ENCODE measurements around the gene DNAJC16.

The DNAJC16 gene

DNA sequence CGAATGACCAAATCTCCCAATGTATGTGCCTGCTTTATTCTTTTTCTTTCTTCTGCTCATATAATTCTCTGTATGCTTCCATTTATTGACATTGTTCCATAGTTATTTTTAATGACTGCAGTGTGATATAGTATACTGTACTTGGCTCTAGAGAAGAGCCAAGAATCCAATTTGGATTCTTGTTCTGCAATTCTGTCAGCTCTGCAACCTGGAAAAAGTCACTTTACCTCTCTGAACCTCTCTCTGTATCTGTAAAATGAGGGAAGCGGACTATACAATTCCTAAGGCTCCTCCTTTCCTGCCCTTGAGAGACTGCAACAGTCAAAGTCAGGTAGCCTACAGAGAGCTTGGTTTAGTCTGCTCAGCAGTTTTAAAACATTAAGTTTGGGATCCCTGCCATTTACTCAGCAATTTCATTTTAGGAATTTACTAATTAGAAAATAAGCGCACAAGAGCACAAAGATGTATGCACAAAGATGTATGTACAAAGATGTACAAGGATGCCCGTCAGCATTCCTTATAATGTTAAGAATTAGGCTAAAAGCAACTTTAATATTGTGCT lies 14.7 kb downstream of the DNAJC16 start:
- DNase-seq: no peak

DNA sequence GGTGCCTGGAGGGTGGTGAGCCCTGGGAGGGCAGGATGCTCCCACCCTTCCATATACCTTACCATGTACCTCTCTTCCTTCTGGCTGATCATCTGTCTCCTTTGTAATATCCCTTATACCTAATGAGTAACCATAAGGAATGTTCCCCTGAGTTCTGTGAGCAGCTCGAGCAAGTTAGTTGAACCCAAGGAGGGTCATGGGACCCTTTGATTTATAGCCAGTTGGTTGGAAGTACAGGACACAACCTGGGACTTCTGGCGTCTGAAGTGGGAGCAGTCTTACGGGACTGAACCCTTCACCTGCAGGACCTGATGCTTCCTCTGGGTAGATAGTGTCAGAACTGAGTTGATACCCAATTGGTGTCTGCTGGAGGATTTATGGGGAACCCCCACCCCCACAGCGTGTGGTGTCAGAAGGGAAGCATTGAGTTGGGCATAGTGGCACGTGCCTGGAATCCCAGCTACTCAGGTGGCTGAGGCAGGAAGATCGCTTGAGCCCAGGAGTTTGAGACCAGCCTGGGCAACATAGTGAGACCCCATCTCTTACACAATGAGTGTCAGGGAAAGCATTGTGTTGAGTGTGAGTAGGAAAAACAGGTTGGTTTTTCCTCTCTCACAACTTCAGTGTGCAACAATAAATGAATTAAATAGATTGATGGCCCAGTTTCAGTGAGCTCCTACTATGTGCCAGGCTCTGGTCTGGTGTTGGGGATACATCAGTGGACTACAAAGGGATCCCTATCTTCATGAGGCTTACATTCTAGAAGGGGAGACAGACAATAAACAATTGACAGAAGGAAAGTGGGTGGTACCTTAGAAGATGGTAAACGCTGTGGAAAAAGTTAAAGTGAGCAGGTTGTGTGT lies 16.0 kb downstream of the DNAJC16 start:
- DNase-seq: no peak

DNA sequence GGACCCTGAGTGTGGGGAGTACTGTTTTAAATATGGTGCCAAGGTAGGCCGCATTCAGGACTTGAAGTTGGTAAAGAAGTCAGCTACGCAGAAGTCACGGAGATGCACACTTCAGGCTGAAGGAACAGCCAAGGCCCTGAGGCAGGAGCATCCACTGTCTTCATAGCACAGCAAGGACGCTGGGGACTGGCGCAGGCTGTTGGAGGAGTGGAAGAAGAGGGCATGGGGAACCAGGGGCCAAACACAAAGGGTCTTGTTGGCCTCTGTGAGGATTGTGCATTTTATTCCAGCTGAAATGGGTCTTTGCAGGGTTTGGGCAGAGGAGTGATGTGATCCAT lies 16.6 kb downstream of the DNAJC16 start:
- DNase-seq: no peak

DNA sequence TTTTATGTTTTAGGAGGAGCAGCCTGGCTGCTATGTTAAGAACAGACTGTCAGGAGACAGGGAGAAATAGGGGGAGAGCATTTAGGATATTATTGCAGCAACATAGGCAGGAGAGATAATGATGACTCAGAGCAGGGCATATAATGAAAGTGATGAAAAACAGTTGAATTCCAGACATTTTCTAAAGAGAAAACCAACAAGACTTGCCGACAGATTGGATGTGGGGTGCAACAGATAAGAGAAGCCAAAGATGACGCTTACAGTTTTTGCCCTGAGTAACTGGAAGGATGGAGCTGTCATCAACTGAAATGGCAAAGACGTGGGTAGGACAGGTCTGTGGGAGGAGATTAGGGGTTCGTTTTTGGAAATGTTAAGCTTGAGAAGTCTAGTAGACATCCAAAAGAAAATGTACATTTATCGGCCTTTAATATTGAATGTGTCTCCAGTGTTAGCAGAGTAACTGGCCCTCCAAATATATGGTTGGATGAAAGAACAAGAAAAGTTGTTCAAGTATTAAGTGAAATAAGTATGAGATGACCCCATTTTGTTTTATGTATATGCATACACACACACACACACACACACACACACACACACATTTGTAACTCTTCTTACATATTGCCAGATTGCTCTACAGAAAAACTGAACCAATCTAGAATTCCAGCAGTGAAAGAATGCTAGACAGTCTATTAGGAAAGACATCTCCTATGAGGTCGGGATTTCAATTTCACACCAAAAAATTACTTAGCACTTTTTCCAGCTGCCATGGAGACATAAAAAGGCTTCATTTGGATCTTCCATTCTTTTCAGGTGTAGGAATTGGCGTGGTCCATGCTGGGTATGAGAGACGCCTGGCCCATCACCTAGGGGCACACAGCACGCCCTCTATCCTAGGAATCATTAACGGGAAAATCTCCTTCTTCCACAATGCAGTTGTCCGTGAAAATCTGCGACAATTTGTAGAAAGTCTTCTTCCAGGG lies 17.2 kb downstream of the DNAJC16 start:
- no peak for DNase-seq

DNA sequence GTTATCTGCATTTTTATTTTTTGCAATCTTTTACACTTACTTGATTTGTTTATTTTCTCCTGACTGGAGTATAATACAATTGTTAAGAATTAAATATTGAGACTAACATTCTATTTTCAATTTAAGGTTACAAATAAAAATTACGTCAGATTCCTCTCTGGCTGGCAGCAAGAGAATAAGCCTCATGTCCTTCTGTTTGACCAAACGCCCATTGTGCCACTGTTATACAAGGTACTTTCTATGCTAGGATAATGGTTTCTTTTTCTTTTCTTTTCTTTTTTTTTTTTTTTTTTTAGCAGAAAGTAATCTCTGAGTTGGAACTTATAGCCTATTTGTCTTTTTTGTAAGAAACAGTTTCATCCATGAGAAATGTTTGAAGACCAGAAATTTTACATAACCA lies 20.0 kb downstream of the DNAJC16 start:
- no peak for DNase-seq

DNA sequence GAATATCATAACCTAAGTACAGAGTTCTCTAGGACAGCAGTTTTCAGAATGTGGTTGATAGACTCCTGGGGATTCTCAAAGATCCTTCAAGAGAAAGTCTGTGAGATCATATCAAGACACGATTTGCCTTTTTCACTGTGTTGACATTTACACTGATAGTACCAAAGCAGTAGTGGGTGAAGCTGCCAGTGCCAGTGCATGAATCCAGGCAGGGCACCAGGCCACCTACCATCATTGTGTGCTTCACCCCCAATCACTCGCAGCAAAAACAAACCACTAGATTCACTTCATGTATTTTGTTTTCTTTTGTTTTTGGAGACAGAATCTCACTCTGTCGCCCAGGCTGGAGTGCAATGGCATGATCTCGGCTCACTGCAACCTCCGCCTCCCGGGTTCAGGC lies 23.9 kb downstream of the DNAJC16 start:
- DNase-seq: no peak

DNA sequence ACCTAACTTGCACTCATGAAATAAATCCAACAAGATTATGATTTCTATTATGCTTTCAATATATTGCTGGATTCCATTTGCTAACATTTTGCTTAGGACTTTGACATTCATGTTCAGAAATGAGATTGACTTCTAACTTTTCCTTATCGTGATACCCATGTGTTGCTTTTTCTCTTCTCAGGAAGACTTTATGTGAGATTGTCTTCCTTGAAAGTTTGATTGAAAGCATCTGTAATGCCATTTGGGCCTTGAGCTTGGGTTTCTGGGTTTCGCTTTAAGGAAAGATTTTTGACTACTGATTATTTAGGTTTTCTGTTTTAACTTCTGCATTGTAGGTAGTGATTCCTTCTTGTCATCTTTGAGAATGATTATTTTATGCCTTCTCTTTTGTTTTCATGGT lies 30.4 kb downstream of the DNAJC16 start:
- no peak for DNase-seq

DNA sequence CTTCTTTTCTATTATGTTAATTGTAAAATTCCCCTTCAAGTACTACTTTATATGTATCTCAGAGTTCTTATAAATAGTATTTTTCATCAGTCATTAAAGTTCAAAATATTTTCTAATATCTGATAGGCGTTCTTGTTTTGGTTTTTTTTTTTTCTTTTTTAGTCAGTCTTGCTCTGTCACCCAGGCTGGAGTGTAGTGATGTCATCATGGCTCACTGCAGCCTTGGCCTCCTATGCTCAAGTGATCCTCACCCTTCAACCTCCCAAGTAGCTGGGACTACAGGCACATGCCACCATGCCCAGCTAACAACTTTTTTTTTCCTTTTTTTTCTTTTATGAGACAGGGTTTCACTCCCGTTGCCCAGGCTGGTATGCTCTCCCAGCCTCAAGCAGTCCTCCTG lies 30.9 kb downstream of the DNAJC16 start:
- no peak for DNase-seq

DNA sequence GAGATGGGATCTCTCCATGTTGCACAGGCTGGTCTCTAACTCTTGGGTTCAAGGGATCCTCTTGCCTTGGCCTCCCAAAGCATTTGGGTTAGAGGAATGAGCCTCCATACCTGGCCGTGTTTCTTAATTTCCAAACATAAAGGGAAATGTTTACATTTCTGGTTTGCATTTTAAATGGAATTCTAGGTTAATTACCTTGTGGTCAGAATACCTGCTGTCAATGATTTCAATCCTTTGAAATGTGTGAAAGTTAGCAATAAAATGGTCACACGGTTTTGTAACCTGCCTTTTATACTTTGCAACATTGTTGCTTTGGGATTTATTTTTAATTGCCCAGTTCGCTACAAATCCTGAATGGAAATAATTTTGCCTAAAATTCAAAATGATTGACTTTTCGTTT lies 31.9 kb downstream of the DNAJC16 start:
- no peak for DNase-seq

DNA sequence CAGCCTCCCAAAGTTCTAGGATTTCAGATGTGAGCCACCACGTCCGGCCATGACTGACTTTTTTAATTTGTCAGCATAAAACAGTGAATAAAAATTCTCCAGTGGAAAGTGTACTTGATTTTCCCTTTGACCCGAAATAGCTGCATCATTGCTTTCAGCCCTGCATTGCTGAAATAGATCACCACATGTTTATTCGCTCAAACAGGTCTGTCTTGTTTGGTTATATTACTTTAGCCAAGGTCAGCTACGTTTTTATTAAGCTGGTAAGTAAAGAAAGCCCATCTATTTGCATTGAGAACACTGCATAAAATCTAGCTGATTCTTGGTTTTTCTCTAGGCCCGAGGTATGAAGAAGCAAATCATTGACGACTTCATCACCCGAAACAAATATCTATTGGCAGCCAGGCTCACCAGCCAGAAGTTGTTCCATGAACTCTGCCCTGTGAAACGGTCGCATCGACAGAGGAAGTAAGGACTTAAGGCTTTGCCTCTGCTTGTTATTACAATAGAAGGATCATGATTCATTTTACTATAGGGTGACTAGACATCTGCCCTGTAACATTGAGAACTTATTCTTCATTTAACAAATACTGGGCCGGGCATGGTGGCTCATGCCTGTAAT lies 32.7 kb downstream of the DNAJC16 start:
- no peak for DNase-seq

DNA sequence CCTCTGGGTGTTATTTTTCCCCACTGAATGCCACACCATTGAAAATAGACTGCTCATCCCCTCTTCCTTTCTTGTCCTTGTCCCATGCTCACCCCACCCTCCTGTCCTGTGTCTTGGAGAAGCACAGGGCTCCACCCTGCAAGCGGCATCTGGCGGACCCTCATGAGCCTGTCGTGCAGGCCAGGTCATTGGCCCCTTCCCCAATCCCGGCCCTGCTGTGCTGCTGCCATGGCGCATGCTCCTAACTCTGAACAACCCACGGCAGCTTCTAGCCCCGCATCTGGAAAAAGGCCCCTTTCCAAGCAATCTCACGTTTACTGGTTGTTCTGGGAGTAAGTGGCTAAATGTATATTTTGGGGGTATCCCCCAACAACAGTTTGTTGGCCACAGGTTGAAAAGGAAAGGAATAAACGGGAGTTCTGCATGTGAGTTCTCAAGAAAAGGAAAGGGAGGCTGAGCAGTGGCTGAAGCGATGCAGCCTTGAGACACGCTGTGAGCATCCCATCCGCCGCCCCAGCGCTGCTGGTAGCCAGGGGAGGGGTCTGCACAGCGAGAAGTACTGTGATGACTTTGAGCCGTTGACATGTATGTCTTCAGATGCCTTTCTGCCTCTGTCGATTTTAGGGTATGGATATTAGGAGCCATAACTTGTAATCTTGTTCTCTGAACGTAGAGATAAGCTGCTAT lies 41.9 kb downstream of the DNAJC16 start:
- DNase-seq: no peak

DNA sequence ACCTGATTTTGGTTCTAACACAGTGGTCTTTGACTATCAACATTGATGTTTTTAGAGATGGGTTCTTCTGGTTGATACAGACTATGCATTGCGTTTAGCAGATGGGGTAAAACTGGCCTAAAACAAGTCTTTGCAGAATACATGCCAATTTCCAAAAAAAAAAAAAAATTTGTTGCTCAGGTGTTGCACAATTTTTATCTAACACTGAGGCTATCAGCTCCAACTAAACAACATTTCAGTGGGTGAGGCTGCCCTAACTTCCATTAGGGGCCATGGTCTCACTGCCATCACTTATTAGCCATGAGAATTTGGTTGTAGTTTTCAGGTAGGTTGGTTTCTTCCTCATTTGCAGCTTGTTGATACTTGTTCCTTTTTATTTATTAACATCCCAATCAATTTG lies 44.2 kb downstream of the DNAJC16 start:
- no peak for DNase-seq

DNA sequence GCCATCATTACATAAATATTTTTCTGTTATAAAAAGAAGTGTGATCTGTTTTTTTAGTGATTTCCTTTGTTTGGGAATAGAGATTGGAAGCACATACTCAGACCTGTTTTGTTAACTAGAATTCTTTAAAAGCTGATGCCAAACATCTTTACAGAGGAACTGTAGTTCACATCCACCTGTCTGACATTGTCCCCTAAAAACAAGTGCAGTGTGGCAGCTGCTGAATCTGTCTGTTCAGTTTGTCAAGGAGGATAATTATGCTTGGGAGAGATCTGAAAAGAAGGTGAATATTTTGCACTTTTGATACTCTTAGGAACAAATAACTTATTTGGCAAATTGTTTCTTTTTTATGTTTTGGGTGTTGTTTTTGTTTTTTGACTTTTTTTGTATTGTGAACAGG lies 44.6 kb downstream of the DNAJC16 start:
- no peak for DNase-seq

DNA sequence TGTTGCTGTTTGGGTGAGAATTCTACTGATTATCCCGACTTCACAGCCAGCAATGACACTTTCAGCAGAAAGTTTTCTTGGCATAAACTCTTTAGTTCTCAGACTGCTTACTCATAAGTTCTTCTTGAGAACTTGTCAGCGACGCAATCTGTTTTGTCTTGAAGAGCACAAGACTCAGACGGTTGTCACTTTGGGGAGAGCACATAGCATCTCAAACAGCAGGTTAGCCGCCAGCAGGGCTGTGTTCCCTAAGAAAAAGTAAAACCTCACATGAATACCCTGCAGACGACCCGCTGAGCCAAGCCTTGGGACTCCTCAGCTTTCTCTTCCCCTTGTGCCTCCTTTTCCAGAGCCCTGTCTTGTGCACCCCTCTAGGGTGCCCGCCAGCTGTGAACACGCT lies 46.8 kb downstream of the DNAJC16 start:
- no peak for DNase-seq

DNA sequence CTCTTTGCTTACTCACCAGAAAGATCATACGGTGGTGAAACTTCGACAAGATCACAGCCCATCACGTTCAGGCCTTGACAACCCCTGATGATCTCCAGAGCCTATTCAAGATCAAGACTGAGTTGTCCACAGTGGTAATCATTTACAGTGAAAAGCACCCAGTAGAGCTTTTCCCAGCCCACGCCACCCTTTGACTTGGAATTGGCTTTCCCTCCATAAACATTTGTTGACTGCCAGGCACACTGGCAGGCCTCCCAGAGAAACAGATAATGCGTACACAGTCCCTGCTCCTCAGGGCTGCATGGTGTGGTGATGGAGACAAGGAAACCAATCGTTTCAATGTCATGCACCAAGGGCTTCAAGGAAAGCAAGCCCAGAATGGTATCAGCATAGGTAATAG lies 48.1 kb downstream of the DNAJC16 start:
- no peak for DNase-seq

DNA sequence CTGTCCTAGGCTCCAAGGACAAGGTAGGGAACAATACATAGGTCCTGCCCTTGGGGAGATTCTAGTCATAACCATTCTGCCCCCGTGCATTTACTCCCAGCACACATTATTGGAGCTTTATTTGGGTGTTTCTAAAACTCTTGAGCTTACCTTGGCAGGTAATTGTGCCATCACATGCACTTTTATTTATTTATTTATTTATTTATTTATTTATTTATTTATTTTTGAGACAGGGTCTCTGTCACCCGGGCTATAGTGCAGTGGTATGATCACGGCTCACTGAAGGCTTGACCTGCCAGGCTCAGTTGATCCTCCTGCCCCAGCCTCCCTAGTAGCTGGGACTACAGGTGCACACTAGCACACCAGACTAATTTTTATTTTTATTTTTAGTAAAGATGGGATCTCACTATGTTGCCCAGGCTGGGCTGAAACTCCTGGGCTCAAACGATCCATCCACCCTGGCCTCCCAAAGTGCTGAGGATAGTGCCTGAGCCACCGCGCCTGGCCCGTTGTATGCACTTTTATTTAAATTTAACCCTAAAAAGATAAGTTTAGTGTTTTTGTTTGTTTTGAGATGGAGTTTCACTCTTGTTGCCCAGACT lies 49.0 kb downstream of the DNAJC16 start:
- no peak for DNase-seq

DNA sequence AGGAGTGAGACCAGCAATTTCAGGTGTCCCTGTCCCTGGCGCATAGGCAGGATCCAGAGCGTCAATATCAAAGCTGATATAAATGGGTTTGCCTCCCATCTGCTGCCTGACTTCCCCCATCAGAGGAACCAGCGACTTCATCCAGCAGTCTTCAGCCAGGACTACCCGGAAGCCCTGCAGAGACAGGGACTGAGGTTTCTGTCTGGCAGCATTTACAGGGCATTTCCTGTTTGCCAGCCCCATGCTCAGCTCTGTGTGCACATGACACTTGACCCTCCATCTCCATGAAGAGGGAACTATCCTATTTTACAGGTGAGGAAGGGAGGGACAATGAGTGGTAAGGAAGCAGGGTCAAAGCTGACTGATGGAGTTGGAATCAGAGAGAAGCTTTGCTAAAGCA lies 51.0 kb downstream of the DNAJC16 start:
- no peak for DNase-seq

DNA sequence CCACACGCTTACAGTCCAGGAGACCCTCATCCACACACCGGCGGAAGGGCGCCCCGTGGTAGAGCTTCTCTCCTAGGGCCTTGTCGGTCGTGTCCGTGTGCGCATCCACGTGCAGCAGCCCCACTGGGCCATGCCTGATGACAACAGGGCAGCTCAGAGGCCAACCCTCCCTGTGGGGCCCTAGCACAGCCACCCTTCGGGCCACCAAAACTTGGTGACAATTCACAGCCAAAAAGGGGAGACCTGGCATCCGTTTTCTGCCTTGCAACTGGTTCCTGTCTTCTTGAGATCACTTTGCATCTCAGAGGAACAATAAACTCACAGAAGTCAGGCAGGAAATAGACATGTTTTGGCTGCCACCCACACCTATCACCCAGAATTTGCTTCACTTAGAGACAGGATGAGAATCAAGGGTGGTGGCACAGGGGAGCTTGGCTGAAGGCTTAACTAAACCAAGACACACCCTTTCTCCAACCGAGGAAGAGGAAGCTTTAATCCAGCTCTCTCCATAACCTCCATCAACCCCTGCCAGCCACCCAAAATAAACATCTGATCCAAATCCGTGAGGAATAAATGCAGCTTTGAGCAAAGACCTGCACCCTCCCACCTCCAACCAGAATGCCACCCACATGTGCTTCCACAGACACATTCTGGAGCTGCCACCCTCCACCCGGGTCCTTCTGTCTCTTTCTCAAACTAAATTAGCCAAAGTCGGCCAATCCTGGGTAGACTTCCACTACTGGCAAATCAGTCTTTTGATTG lies 52.5 kb downstream of the DNAJC16 start:
- no peak for DNase-seq

DNA sequence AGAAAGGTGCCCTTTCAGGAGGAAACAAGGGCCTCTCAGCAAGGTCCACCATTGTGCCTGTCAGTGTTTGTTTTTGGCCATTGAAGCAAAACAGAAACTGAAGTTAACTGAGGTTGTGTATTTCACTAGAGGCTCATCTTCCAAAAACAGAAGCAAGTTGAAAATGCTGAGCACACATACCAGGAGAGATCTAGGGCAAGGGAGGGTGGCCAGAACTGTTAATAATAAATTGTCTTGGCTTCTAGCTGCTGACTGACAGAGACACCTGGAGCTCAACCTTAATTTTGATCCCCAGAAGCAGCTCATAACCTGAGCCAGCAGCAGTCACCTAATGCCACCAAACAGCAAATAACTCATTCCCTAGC lies 53.0 kb downstream of the DNAJC16 start:
- DNase-seq: no peak

DNA sequence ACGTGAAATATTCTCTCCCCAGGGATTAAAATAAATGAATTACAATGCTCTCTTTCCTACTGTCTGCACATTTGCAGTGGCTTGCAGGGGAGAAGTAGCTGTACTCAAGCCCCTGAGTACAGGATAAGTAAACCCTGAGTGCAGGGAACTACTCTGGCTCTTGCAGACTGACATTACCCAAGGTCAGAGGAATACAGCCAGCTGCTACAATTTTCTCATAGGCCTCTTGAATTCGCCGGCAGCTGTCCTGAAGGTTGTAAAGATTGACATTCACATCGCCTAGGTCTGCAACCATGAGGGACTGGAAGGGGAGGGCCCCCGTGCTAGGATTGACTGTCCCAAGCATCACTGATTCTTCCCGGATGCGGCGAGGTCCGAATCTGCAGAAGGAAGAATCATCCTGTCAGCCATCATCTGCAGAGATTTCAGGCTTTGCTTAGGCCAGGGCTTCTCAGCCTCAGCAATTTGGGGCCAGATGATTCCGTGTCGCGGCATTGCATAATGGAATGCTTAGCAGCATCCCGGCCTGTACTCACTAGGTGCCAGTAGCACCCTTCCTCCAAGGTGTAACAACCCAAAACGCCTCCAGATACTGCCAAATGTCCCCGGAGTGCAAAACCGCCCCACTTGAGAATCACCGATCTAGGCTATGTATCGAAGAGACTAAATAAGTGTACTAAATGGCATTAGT lies 56.5 kb downstream of the DNAJC16 start:
- DNase-seq: no peak
